NCI-H1436 treated with DMSO at 0.1 percent for 48 hours (cell line): Measurements from ENCODE around the gene U2AF1L4.

Experiments
- DNase-seq: peaks from one replicate; lab custom pipeline; 2025; lab: John Stamatoyannopoulos, UW

The U2AF1L4 gene, protein sequence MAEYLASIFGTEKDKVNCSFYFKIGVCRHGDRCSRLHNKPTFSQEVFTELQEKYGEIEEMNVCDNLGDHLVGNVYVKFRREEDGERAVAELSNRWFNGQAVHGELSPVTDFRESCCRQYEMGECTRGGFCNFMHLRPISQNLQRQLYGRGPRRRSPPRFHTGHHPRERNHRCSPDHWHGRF

DNA sequence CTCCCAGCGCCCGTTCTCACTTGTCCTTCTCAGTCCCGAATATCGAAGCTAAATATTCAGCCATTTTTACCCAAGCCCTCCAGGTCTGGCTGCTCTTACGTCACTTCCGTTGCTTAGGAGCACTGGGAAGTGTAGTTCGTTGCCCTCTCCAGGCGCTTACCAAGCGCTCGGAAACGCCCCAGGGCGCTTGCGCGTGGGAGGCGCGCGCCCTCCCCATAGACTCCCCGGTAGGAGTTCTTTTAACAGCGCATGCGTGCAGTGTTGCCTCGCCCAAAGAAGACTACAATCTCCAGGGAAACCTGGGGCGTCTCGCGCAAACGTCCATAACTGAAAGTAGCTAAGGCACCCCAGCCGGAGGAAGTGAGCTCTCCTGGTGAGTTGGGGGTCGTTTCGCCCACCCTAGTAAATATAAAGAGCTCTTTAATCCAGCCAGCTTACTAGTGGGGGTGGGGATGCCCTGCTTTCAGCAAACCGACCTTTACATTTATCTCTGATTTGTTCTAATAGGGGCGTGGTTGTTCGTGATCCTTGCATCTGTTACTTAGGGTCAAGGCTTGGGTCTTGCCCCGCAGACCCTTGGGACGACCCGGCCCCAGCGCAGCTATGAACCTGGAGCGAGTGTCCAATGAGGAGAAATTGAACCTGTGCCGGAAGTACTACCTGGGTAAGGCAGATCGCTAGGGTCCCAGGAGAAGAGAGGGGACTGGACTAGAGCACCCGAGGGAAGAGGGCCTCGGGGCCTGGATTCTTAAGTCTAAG lies at the start of gene U2AF1L4, which contains the start of gene PSENEN:
Gene U2AF1L4, minus strand, starts transcription at position 91 of the 759 bp plus-strand sequence. Its CDS starts 27 bp downstream, at position 64.
Gene PSENEN, plus strand, starts transcription at position 324 of the 759 bp plus-strand sequence. Its CDS starts 280 bp downstream, at position 604.
- DNase-seq, result peak; percentile 98

DNA sequence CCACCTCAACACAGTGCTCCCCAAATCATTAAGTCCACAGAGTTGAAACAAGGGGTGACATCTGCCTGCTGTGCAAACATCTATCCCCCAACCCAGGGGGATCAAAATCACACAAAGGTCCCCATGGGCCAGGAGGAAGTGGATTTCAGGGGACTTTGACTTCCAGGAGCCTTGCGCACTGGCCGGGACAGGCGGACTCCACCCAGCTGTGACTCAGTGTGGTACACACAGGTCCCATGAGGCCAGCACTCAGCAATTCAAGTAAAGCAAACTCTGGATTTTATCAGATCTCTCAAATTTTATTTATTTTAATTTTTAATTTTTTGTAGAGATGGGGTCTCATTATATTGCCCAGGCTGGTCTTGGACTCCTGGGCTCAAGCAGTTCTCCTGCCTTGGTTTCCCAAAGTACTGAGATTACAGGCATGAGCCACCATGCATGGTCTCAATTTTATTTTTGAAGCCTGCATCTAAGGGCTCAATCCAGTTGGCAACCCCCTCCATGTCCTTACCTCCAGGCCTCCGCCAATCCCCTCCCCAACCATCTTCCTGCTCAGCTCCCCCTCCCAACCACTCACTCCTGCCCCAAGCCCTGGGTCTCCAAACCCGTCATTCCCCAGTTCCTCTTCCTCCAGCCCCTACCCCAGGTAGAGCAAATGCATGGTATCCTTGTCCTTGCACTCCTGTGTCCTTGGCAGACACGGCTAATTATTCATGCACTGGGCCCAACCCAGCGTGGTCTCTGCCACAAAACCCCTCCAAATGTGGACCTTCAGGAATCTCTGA lies 48.4 kb upstream of the U2AF1L4 start:
- DNase-seq, result no peak

- DNase-seq, result no peak
These were observed 47.7 kb upstream of the U2AF1L4 start for GRCh38 chr19:35792888-35793287.

DNA sequence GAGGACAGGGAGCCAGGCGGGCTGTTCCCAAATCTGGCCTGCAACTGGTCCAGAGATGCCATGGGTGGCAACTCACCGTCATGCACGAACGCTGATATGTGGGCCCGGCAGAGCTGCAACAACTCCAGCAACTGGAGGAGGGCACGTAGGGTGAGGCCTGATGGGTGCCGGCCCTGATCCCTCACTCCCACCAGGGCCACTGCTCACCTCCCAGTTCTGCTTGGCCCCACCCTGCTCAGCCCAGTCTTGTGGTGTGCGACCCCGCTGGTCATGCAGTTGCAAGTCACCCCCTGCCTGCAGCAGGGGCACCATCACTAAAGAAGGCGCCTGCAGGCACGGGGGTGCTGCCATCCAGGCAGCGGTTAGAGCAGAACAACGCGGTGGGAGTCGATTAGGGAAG lies 47.1 kb upstream of the U2AF1L4 start:
- no peak for DNase-seq

- DNase-seq, result no peak
These were observed 46.6 kb upstream of the U2AF1L4 start for GRCh38 chr19:35791814-35792279.

- DNase-seq, result no peak
These were observed 46.0 kb upstream of the U2AF1L4 start for GRCh38 chr19:35790981-35791813.

DNA sequence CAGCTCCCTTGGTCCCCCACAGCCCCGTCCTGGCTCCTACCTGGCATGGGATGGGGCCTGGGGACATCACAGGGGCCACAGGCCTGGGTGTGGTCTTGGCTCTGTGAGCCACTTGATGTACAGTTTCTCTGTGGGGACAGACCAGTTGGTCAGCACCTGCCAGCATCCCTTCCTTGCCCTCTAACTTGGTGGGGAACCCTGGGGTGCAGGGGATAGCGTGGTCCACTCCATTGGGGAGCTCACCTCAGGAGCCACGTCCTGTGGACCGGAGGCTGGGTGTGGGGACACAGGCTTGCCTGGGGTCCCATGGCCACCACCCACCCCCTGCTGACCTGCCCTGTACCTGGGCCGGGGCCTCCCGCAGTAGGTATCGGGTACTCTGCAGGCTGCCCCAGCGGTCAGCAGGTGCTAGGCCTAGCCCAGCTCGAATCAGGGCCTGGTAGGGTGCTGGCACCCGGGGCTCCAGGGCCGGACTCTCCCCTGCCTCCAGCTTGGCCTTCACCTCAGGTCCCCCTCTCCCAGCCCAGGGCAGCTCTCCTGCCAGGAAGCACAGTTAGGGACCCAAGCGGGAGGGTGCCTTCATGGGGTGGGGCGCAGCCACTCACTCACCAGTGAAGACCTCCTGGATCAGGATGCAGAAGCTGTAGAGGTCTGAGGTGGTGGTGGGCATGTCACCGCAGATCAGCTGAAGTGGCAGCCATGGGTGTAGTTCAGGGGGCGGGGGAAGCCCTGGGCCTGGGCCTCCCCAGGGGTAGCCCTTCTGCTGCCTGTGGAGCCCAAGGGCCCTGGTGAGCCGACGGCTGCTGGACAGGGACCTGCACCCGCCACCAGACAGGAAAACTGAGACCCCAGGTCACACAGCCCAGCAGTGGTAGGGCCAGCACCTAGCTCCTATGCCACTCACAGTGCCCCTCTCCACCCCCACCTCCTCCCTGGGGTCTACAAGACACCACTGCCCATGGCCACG lies 45.0 kb upstream of the U2AF1L4 start:
- DNase-seq, result no peak

DNA sequence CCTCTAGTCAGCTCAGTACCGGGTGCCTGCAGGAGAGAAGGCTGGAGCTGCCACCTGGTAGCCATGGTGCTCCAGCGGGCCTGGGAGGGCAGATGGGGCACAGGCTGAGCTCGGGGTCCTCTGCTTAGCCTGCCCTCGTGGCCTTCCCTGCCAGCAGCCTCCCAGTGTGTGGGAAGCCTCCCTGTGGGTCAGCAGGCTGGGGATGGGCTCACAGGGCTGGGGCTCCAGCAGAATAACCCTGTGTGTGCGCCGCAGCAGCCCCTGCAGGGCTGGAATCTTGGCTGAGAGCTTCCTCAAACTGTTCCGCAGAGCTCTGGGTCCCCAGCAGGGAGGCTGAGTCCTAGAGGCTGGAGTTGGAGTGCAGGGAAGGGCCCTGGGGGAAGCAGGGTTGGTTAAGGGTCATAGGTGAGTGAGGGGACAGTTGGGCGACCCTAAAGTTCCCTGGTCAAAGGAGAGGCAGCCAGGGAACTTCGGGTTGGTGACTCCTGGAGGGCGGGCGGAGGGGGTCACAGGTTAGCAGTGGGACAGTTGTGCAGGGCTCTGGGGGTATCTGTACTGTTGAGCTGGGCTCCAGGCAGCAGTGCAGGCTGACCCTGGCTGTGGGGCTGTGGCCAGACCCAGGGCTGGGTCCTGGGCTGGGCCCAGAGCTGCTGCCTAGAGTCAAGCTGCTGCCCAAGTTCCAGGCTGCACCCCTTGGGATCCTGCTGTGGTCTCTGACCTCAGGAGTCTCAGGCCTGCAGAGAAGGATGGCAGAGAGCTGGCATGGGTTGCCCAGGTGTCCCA lies 44.2 kb upstream of the U2AF1L4 start:
- no peak for DNase-seq

GRCh38 chr19:35788205-35788960 lies 43.2 kb upstream of the U2AF1L4 start:
- DNase-seq, result no peak

DNA sequence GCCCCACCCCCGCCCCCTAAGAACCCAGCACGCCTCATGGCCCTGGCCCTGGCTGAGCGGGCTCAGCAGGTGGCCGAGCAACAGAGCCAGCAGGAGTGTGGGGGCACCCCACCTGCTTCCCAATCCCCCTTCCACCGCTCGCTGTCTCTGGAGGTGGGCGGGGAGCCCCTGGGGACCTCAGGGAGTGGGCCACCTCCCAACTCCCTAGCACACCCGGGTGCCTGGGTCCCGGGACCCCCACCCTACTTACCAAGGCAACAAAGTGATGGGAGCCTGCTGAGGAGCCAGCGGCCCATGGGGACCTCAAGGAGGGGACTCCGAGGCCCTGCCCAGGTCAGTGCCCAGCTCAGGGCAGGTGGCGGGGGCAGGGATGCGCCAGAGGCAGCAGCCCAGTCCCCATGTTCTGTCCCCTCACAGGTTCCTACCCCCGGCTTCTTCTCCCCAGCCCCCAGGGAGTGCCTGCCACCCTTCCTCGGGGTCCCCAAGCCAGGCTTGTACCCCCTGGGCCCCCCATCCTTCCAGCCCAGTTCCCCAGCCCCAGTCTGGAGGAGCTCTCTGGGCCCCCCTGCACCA lies 42.1 kb upstream of the U2AF1L4 start:
- no peak for DNase-seq

GRCh38 chr19:35786299-35787160 lies 41.3 kb upstream of the U2AF1L4 start:
- DNase-seq, result no peak

- DNase-seq, result no peak
These were observed 40.1 kb upstream of the U2AF1L4 start for GRCh38 chr19:35785339-35785627.

GRCh38 chr19:35784503-35785338 lies 39.5 kb upstream of the U2AF1L4 start:
- no peak for DNase-seq

GRCh38 chr19:35783469-35784434 lies 38.5 kb upstream of the U2AF1L4 start:
- DNase-seq, result no peak

DNA sequence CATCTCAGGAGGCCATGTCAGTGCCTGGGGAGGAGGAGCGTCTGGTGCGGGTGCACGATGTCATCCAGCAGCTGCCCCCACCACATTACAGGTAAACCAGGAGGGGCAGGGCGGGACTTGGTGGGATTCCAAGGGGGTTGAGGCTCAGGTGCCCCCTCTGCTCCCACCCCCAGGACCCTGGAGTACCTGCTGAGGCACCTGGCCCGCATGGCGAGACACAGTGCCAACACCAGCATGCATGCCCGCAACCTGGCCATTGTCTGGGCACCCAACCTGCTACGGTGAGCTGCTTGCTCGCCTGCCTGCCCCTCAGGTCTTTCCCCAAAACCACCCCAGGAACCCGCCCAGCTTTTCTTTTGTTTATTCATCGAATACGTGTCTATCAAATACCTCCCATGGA lies 37.4 kb upstream of the U2AF1L4 start:
- DNase-seq, result no peak

- DNase-seq, result no peak
These were observed 36.4 kb upstream of the U2AF1L4 start for GRCh38 chr19:35781650-35782049.
